K562 (cell line): Measurements from ENCODE around the gene OR4S1. TPM values are rescaled to one million over a fixed set of nuclear protein-coding genes. Genes with fewer than 3 reads are reported as not detected.
A peak's percentile ranks its signal among the peaks of the same experiment; 100 is the strongest.

Source experiments
- BRF1 ChIP-seq: IDR thresholded peaks from 3 replicates; pipeline ENCODE4 v1.6.1; 2011; ENCODE audit warnings: borderline replicate concordance, mild to moderate bottlenecking; ENCODE audit not compliant: insufficient read length; ENCODE audit errors: extremely low read depth
- DACH1 ChIP-seq: fragments of 450-650 bp; IDR thresholded peaks from 2 replicates; pipeline ENCODE4 v1.6.1; 2018; ENCODE audit not compliant: partially characterized antibody
- KLF16 ChIP-seq: IDR thresholded peaks from 2 replicates; pipeline ENCODE4 v1.6.1; 2016; ENCODE audit warnings: antibody characterized with exemption
- REST ChIP-seq, 2 experiments: fragments of 450-650 bp; formaldehyde crosslinking in 1 of 2; IDR thresholded peaks; 2 replicates each; pipeline versions ENCODE4 v1.4.0 to v1.6.1; 2014 to 2020; ENCODE audit warnings: mild to moderate bottlenecking in 2 of 2, borderline replicate concordance in 1 of 2, low read depth in 1 of 2
- ZNF347 ChIP-seq: fragments of 450-650 bp; formaldehyde crosslinking; IDR thresholded peaks from 2 replicates; pipeline ENCODE4 v1.4.0; 2020; ENCODE audit warnings: low read depth, mild to moderate bottlenecking, moderate library complexity
- polyA plus RNA-seq, 8 experiments: library from polyadenylated mRNA; depleted of rRNA in 4 of 8; stranded (reverse) in 5 of 8; unstranded in 3 of 8; fragments of >200 nt; fragmentation: Nextera tagmentation in 2 of 8; fragmentation: Illumina TruSeq in 1 of 8; extraction: Ambion mirVana in 2 of 8; extraction: Trizol in 1 of 8; gene quantifications; 2 replicates each; pipeline versions ENCODE4 v1.2.1 to v1.2.3, GENCODE V29; 2011 to 2014; ENCODE audit warnings: inconsistent platforms in 1 of 8, missing spikeins in 1 of 8
- total RNA-seq, 7 experiments: library from RNA; depleted of rRNA in 6 of 7; stranded (reverse); fragments of >200 nt in 6 of 7; fragmentation: Illumina TruSeq in 2 of 7; extraction: Trizol in 2 of 7; gene quantifications; 2 replicates each; pipeline versions ENCODE4 v1.2.1 to v1.2.3, GENCODE V29; 2011 to 2021; ENCODE audit warnings: low replicate concordance in 1 of 7

Gene OR4S1
- total and polyA plus RNA-seq, 9 of the 15 experiments (the other 6 are each of a cell fraction or from before 2014, with no cell fraction given) = not detected

- TF ChIP-seq REST (IDR thresholded peaks at IDR 0.05; ENCODE audit: borderline replicate concordance) (peak; percentile 48; the same call in 1 of the 2 replicates), REST (CRISPR knock-in tag; IDR thresholded peaks at IDR 0.05; ENCODE audit: low read depth) (no peak), KLF16 (peak; percentile 27; the same call in 1 of the 2 replicates), DACH1 (peak; percentile 70), ZNF347 (no peak), BRF1 (no peak)
These were observed 1.9 kb downstream of the OR4S1 start (continued) for GRCh38 chr11:48307760-48308386.
